ENCODE results near the gene BRME1. TPM values are rescaled to one million over a fixed set of nuclear protein-coding genes. Genes with fewer than 3 reads are reported as not detected.

BRME1 gene
- total RNA-seq, 1 donor from 2014 or later, result 0.49 TPM

- H3K27ac ChIP-seq, result no peak overlapping the region
- no peak for DNase-seq (ENCODE audit: low spot score)
- Mint-ChIP-seq H3K36me3 (peaks cover 2% of the 10 kb centered on the region), H3K4me3 (peak overlapping the region; percentile 83), H3K27ac (no peak overlapping the region), H3K4me1 (peaks cover 34% of the 10 kb centered on the region), H3K9me3 (no peaks in the 10 kb centered on the region), H3K27me3 (ENCODE audit: insufficient read depth, low read depth) (peaks cover 30% of the 10 kb centered on the region)
- peaks cover 23% of the 10 kb centered on the region for H3F3A ChIP-seq (ENCODE audit: low read depth)
- peaks cover 5% of the 10 kb centered on the region for H4K20me1 ChIP-seq (ENCODE audit: low read depth)
- no peaks in the 10 kb centered on the region for H3K9me3 ChIP-seq (ENCODE audit: low read depth)
- peak overlapping the region; percentile 86 for H3K4me2 ChIP-seq
- no peaks in the 10 kb centered on the region for H3K36me3 ChIP-seq
- H3K27me3 ChIP-seq, result peaks cover 81% of the 10 kb centered on the region
- no peak overlapping the region for H2AFZ ChIP-seq (replicated peaks)
- no peaks in the 10 kb centered on the region for H3K79me2 ChIP-seq (ENCODE audit: low read depth)
- H3K4me1 ChIP-seq, result peaks cover 6% of the 10 kb centered on the region
- H3K4me3 ChIP-seq, result peak overlapping the region; percentile 61
- peak; percentile 72 for TF ChIP-seq EZH2phosphoT487 (IDR thresholded peaks at IDR 0.05)
- peak; percentile 75 for TF ChIP-seq EZH2 (IDR thresholded peaks at IDR 0.05)
- TF ChIP-seq, protein P1, sequence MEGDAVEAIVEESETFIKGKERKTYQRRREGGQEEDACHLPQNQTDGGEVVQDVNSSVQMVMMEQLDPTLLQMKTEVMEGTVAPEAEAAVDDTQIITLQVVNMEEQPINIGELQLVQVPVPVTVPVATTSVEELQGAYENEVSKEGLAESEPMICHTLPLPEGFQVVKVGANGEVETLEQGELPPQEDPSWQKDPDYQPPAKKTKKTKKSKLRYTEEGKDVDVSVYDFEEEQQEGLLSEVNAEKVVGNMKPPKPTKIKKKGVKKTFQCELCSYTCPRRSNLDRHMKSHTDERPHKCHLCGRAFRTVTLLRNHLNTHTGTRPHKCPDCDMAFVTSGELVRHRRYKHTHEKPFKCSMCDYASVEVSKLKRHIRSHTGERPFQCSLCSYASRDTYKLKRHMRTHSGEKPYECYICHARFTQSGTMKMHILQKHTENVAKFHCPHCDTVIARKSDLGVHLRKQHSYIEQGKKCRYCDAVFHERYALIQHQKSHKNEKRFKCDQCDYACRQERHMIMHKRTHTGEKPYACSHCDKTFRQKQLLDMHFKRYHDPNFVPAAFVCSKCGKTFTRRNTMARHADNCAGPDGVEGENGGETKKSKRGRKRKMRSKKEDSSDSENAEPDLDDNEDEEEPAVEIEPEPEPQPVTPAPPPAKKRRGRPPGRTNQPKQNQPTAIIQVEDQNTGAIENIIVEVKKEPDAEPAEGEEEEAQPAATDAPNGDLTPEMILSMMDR (IDR thresholded peaks at IDR 0.05), result no peak
- no peak overlapping the region for H3K9ac ChIP-seq
Observed at GRCh38 chr19:13864667-13865570, 41.0 kb downstream of the BRME1 start.

GRCh38 chr19:13864046-13864666 lies 41.8 kb downstream of the BRME1 start:
- Histone ChIP-seq H3K4me1 (peaks cover 6% of the 10 kb centered on the region), H3F3A (ENCODE audit: low read depth) (peaks cover 23% of the 10 kb centered on the region), H3K9ac (no peak overlapping the region), H3K27ac (no peak overlapping the region), H3K9me3 (ENCODE audit: low read depth) (no peaks in the 10 kb centered on the region), H2AFZ (replicated peaks) (no peak overlapping the region), H4K20me1 (ENCODE audit: low read depth) (peaks cover 5% of the 10 kb centered on the region), H3K4me2 (no peak overlapping the region), H3K27me3 (peaks cover 73% of the 10 kb centered on the region), H3K4me3 (no peak overlapping the region), H3K36me3 (no peaks in the 10 kb centered on the region), H3K79me2 (ENCODE audit: low read depth) (no peaks in the 10 kb centered on the region)
- peaks cover 30% of the 10 kb centered on the region for H3K27me3 Mint-ChIP-seq (ENCODE audit: insufficient read depth, low read depth)
- TF ChIP-seq EZH2 (IDR thresholded peaks at IDR 0.05), result peak; percentile 69
- TF ChIP-seq, protein P1 (IDR thresholded peaks at IDR 0.05), result no peak
- H3K36me3 Mint-ChIP-seq, result peaks cover 2% of the 10 kb centered on the region
- no peaks in the 10 kb centered on the region for H3K9me3 Mint-ChIP-seq
- H3K4me3 Mint-ChIP-seq, result peak overlapping the region; percentile 83
- H3K27ac Mint-ChIP-seq, result no peak overlapping the region
- H3K4me1 Mint-ChIP-seq, result peaks cover 38% of the 10 kb centered on the region
- no peak for DNase-seq (ENCODE audit: low spot score)

GRCh38 chr19:13861714-13862531 lies 44.0 kb downstream of the BRME1 start:
- Mint-ChIP-seq H3K27ac (peak overlapping the region; percentile 95), H3K27me3 (ENCODE audit: insufficient read depth, low read depth) (peaks cover 24% of the 10 kb centered on the region), H3K36me3 (peaks cover 2% of the 10 kb centered on the region), H3K4me1 (peaks cover 35% of the 10 kb centered on the region), H3K4me3 (peak overlapping the region; percentile 78), H3K9me3 (no peaks in the 10 kb centered on the region)
- Histone ChIP-seq H3K27ac (no peak overlapping the region), H3F3A (ENCODE audit: low read depth) (peaks cover 23% of the 10 kb centered on the region), H3K79me2 (ENCODE audit: low read depth) (no peaks in the 10 kb centered on the region), H3K27me3 (peaks cover 51% of the 10 kb centered on the region), H4K20me1 (ENCODE audit: low read depth) (peaks cover 5% of the 10 kb centered on the region), H3K36me3 (no peaks in the 10 kb centered on the region), H3K9me3 (ENCODE audit: low read depth) (no peaks in the 10 kb centered on the region), H3K4me2 (peak overlapping the region; percentile 70), H3K9ac (no peak overlapping the region), H3K4me1 (peaks cover 6% of the 10 kb centered on the region), H2AFZ (replicated peaks) (peak overlapping the region; percentile 43), H3K4me3 (peak overlapping the region; percentile 32)
- TF ChIP-seq EZH2 (IDR thresholded peaks at IDR 0.05) (peak; percentile 58), EZH2phosphoT487 (IDR thresholded peaks at IDR 0.05) (no peak)
- TF ChIP-seq, protein P1 (IDR thresholded peaks at IDR 0.05), result peak; percentile 95
- DNase-seq (ENCODE audit: low spot score), result peak; percentile 88

Measured in neural progenitor cell (in vitro differentiated cells).